Measurements from ENCODE around the gene MOSPD3.

DNA sequence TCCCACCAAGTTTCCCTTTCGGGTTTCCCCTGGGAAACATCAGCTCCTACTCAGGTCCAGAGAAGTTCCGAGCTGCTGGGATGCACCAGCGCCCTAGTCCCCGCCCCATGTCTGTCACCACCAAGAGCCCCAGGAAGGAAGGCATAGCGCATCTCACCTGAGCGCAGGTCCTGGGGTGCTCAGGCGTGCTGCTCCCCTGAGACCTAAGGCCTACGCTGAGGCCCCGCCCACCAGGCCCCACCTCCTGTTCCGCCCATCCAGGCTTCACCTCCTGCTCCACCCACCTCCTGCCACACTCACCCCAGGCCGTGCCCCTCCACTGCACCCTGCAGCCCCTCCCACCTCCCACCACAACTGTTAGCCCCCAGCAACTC lies 30.2 kb downstream of the MOSPD3 start:
- TF ChIP-seq, protein P1, sequence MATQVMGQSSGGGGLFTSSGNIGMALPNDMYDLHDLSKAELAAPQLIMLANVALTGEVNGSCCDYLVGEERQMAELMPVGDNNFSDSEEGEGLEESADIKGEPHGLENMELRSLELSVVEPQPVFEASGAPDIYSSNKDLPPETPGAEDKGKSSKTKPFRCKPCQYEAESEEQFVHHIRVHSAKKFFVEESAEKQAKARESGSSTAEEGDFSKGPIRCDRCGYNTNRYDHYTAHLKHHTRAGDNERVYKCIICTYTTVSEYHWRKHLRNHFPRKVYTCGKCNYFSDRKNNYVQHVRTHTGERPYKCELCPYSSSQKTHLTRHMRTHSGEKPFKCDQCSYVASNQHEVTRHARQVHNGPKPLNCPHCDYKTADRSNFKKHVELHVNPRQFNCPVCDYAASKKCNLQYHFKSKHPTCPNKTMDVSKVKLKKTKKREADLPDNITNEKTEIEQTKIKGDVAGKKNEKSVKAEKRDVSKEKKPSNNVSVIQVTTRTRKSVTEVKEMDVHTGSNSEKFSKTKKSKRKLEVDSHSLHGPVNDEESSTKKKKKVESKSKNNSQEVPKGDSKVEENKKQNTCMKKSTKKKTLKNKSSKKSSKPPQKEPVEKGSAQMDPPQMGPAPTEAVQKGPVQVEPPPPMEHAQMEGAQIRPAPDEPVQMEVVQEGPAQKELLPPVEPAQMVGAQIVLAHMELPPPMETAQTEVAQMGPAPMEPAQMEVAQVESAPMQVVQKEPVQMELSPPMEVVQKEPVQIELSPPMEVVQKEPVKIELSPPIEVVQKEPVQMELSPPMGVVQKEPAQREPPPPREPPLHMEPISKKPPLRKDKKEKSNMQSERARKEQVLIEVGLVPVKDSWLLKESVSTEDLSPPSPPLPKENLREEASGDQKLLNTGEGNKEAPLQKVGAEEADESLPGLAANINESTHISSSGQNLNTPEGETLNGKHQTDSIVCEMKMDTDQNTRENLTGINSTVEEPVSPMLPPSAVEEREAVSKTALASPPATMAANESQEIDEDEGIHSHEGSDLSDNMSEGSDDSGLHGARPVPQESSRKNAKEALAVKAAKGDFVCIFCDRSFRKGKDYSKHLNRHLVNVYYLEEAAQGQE (IDR thresholded peaks at IDR 0.05; ENCODE audit: insufficient read depth in 1 of 2, low read depth in 2 of 2, low read length in 2 of 2), result no peak
- TF ChIP-seq SIN3A (IDR thresholded peaks at IDR 0.05; ENCODE audit: borderline replicate concordance, insufficient read depth, low read length) (no peak), TAF1 (IDR thresholded peaks at IDR 0.05; ENCODE audit: borderline replicate concordance, insufficient read depth, low read length) (no peak), POLR2AphosphoS5 (IDR thresholded peaks at IDR 0.05; ENCODE audit: low read depth, low read length) (no peak)

Data from PFSK-1 (cell line).